Osteoblast (primary cell): ENCODE measurements around the gene DNAJC12. TPM values are rescaled to one million over a fixed set of nuclear protein-coding genes. Genes with fewer than 3 reads are reported as not detected.

Experiments
- DNase-seq: peaks from one replicate; pipeline ENCODE4 v3.0.0; 2011; ENCODE audit warnings: low spot score, mixed read lengths; ENCODE audit not compliant: insufficient read length; ENCODE audit errors: missing footprints
- H2AFZ ChIP-seq: 2 replicates; pipeline ENCODE4 v1.6.0; 2011; ENCODE audit warnings: mild to moderate bottlenecking, low read length
- H3K27ac ChIP-seq: 2 replicates; pipeline ENCODE4 v1.5.1; 2011; ENCODE audit warnings: mild to moderate bottlenecking, low read depth, low read length, moderate library complexity
- H3K27me3 ChIP-seq: 2 replicates; pipeline ENCODE4 v1.6.0; 2012; ENCODE audit warnings: mild to moderate bottlenecking, control low read depth, inconsistent platforms, low read length, moderate library complexity; ENCODE audit not compliant: insufficient read depth
- H3K36me3 ChIP-seq: 2 replicates; pipeline ENCODE4 v1.5.1; 2011; ENCODE audit warnings: mild to moderate bottlenecking, low read length, control low read depth, moderate library complexity; ENCODE audit not compliant: insufficient read depth
- H3K4me1 ChIP-seq: 2 replicates; pipeline ENCODE4 v1.5.1; 2011; ENCODE audit warnings: mild to moderate bottlenecking, low read length, control low read depth, moderate library complexity; ENCODE audit not compliant: insufficient read depth
- H3K4me2 ChIP-seq: 2 replicates; pipeline ENCODE4 v1.6.0; 2011; ENCODE audit warnings: mild to moderate bottlenecking, low read length; ENCODE audit not compliant: insufficient read depth
- H3K4me3 ChIP-seq: fragments of 200-600 bp; sonication (generic); 3 replicates; pipeline ENCODE4 v1.5.1; 2012; ENCODE audit warnings: mild to moderate bottlenecking, low read length, inconsistent platforms; ENCODE audit not compliant: insufficient read depth
- H3K79me2 ChIP-seq: 2 replicates; pipeline ENCODE4 v1.6.0; 2012; ENCODE audit warnings: mild to moderate bottlenecking, low read length, control low read depth, inconsistent platforms; ENCODE audit not compliant: insufficient read depth
- H3K9me3 ChIP-seq: 2 replicates; pipeline ENCODE4 v1.5.1; 2011; ENCODE audit warnings: low read depth, low read length, control low read depth
- H4K20me1 ChIP-seq: 2 replicates; pipeline ENCODE4 v1.6.0; 2012; ENCODE audit warnings: mild to moderate bottlenecking, low read length, control low read depth; ENCODE audit not compliant: insufficient read depth
- total RNA-seq: library from RNA; depleted of rRNA; stranded (reverse); fragments of >200 nt; gene quantifications from 2 replicates; pipeline ENCODE4 v1.2.3, GENCODE V29; 2012
- TF ChIP-seq, protein P1 (sequence below): IDR thresholded peaks from 2 replicates; pipeline ENCODE4 v1.5.1; 2011; ENCODE audit warnings: mild to moderate bottlenecking, low read depth, low read length, moderate library complexity; ENCODE audit errors: extremely low read depth

DNAJC12 gene
- total RNA-seq, 1 donor, result 4.0 TPM

- H3K4me3 ChIP-seq, result no peak overlapping the region
- no peaks in the 10 kb centered on the region for H4K20me1 ChIP-seq
- H3K27me3 ChIP-seq, result no peaks in the 10 kb centered on the region
- no peak overlapping the region for H3K27ac ChIP-seq
- no peaks in the 10 kb centered on the region for H3K4me1 ChIP-seq
- H3K36me3 ChIP-seq, result no peaks in the 10 kb centered on the region
- DNase-seq, result no peak
- no peaks in the 10 kb centered on the region for H3K9me3 ChIP-seq
- H3K79me2 ChIP-seq, result no peaks in the 10 kb centered on the region
- TF ChIP-seq, protein P1, sequence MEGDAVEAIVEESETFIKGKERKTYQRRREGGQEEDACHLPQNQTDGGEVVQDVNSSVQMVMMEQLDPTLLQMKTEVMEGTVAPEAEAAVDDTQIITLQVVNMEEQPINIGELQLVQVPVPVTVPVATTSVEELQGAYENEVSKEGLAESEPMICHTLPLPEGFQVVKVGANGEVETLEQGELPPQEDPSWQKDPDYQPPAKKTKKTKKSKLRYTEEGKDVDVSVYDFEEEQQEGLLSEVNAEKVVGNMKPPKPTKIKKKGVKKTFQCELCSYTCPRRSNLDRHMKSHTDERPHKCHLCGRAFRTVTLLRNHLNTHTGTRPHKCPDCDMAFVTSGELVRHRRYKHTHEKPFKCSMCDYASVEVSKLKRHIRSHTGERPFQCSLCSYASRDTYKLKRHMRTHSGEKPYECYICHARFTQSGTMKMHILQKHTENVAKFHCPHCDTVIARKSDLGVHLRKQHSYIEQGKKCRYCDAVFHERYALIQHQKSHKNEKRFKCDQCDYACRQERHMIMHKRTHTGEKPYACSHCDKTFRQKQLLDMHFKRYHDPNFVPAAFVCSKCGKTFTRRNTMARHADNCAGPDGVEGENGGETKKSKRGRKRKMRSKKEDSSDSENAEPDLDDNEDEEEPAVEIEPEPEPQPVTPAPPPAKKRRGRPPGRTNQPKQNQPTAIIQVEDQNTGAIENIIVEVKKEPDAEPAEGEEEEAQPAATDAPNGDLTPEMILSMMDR, result no peak
- H3K4me2 ChIP-seq, result no peak overlapping the region
- no peak overlapping the region for H2AFZ ChIP-seq
Observed at GRCh38 chr10:67808704-67809103, 29.3 kb downstream of the DNAJC12 start.

DNA sequence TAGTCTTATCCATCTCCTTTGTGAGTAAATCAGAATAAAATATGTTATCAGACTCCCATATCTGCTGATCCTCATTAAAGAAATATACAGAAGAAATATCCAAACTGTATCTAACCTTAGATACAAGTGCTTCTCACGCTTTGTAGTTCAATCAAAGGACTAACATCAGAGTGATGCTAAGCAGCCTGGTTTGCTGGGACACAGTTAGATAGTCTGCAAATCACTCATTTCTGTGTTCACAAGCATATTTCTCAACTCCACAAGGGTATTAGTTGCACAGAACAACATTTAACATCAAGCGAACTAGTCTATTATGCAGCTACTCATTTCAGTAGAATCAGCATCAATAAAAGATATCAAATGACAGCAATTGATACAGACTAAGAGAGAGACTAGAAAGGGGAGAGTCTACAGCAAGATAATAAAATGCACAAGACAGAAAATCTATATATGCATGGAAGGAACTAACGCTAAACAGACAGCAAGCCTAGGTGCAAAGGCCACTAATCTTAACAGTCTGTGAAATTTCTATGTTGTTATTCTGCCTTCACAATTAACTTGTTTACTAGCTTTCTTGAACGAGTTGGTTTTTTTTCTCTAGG lies 30.0 kb downstream of the DNAJC12 start:
- Histone ChIP-seq H3K27me3 (no peaks in the 10 kb centered on the region), H3K4me1 (no peaks in the 10 kb centered on the region), H3K36me3 (no peaks in the 10 kb centered on the region), H3K27ac (no peak overlapping the region), H3K4me2 (no peak overlapping the region), H4K20me1 (no peaks in the 10 kb centered on the region), H3K4me3 (no peak overlapping the region), H2AFZ (no peak overlapping the region), H3K9me3 (no peaks in the 10 kb centered on the region), H3K79me2 (no peaks in the 10 kb centered on the region)
- no peak for DNase-seq
- TF ChIP-seq, protein P1, result no peak

DNA sequence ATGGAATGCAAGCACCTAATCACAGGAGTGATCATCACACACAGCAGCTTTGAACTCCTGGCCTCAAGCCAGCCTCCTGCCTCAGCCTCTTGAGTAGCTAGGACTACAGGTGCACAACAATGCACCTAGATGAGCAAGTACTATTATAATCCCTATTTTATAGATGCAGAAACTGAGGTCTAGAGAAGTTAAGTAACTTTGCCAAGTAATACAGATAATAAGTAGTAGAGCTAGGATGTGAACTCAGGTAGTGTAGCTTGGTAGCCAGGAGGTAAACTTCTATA lies 33.7 kb downstream of the DNAJC12 start:
- no peak overlapping the region for H2AFZ ChIP-seq
- H3K36me3 ChIP-seq, result no peaks in the 10 kb centered on the region
- H3K27ac ChIP-seq, result no peak overlapping the region
- no peak overlapping the region for H3K4me2 ChIP-seq
- no peaks in the 10 kb centered on the region for H3K4me1 ChIP-seq
- no peaks in the 10 kb centered on the region for H3K79me2 ChIP-seq
- H4K20me1 ChIP-seq, result no peaks in the 10 kb centered on the region
- H3K4me3 ChIP-seq, result no peak overlapping the region
- no peaks in the 10 kb centered on the region for H3K27me3 ChIP-seq
- TF ChIP-seq, protein P1, result no peak
- DNase-seq, result no peak
- no peaks in the 10 kb centered on the region for H3K9me3 ChIP-seq

DNA sequence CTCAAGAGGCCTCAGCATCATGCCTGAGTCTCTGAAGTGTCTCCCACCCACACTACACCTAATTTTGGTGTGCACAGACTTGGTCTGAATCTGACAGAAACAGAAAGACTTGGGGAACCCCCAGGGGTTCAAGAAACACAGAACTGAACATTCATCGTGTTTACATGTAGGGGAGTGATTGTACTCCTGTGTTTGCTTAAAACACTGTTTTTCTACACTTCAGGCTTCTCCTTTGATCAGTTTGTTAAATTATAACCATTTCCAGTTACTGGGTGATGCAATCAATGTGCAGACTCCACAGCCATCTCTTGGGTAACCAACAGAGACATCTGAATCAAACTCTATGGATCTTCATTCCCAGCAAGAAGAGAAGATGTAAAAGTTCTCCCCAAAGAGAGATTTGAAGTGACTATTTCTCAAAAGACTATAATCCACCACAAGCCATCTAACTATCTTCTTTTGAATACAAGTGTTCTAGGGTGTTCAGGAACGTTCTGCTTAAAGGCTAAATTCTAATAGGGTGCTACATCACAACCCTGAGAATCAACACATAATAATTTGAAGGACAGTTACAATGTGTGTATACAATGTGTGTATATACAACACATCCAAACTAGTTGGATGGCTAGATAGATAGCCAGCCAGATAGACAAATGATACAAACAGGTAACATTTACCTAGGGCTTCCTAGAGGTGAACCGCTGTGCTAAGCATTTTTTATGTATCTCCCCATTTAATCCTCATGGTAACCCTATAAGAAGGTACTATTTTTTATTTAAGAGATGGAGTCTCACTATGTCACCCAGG lies 34.2 kb downstream of the DNAJC12 start:
- TF ChIP-seq, protein P1, result no peak
- Histone ChIP-seq H3K9me3 (no peaks in the 10 kb centered on the region), H3K27ac (no peak overlapping the region), H3K4me1 (no peaks in the 10 kb centered on the region), H3K36me3 (no peaks in the 10 kb centered on the region), H4K20me1 (no peaks in the 10 kb centered on the region), H3K27me3 (no peaks in the 10 kb centered on the region), H3K4me3 (no peak overlapping the region), H3K4me2 (no peak overlapping the region), H2AFZ (no peak overlapping the region), H3K79me2 (no peaks in the 10 kb centered on the region)
- no peak for DNase-seq
